NCI-H2107 treated with DMSO at 0.1 percent for 48 hours (cell line): Measurements from ENCODE around the gene SLC25A24.

ENCODE experiments used
- DNase-seq: peaks from one replicate; lab custom pipeline; 2025; ENCODE audit not compliant: unreplicated experiment; lab: John Stamatoyannopoulos, UW

Gene SLC25A24

GRCh38 chr1:108107658-108108057 is 92.5 kb downstream of the SLC25A24 start:
- DNase-seq: no peak

GRCh38 chr1:108106775-108107174 is 93.4 kb downstream of the SLC25A24 start:
- no peak for DNase-seq

- DNase-seq: no peak
These were observed 100.0 kb downstream of the SLC25A24 start for GRCh38 chr1:108100148-108100547.

- no peak for DNase-seq
These were observed 103.1 kb downstream of the SLC25A24 start for GRCh38 chr1:108097018-108097417.

GRCh38 chr1:108096089-108096488 is 104.1 kb downstream of the SLC25A24 start:
- DNase-seq: no peak

- no peak for DNase-seq
These were observed 110.7 kb downstream of the SLC25A24 start for GRCh38 chr1:108089477-108089876.

- no peak for DNase-seq
These were observed 114.5 kb downstream of the SLC25A24 start for GRCh38 chr1:108085628-108086027.

- DNase-seq: no peak
These were observed 115.2 kb downstream of the SLC25A24 start for GRCh38 chr1:108084866-108085477.
